K562 (cell line): ENCODE measurements around the gene EML2. TPM values are rescaled to one million over a fixed set of nuclear protein-coding genes. Genes with fewer than 3 reads are reported as not detected.

Source experiments
- DMBX1 ChIP-seq: fragments of 250-450 bp; sonication (Bioruptor Pico); IDR thresholded peaks from 2 replicates; pipeline ENCODE4 v1.8.0; 2022; ENCODE audit warnings: inconsistent platforms, mild to moderate bottlenecking, moderate library complexity, borderline replicate concordance
- ESRRB ChIP-seq: fragments of 250-450 bp; sonication (Bioruptor Pico); IDR thresholded peaks from 2 replicates; pipeline ENCODE4 v1.5.0; 2020; ENCODE audit warnings: mild to moderate bottlenecking, moderate library complexity, borderline replicate concordance
- ETS2 ChIP-seq: IDR thresholded peaks from 2 replicates; pipeline ENCODE4 v1.6.1; 2016; ENCODE audit warnings: borderline replicate concordance, missing genetic modification characterization, mild to moderate bottlenecking, moderate library complexity, missing compliant biosample characterization; ENCODE audit not compliant: poor library complexity, severe bottlenecking
- FOSL1 ChIP-seq: fragments of 200-800 bp; sonication (Bioruptor generic); conservative IDR thresholded peaks from 2 replicates; pipeline ENCODE4 v1.6.1; 2016; ENCODE audit warnings: missing genetic modification characterization, missing compliant biosample characterization
- FOXJ3 ChIP-seq: sonication (generic); formaldehyde crosslinking; IDR thresholded peaks from 2 replicates; pipeline ENCODE4 v1.4.0; 2020; ENCODE audit warnings: mild to moderate bottlenecking, missing genetic modification reagents
- GABPA ChIP-seq: fragments of 200-800 bp; sonication (Bioruptor generic); conservative IDR thresholded peaks from 2 replicates; pipeline ENCODE4 v1.6.1; 2016; ENCODE audit warnings: low read depth, missing genetic modification characterization, missing compliant biosample characterization
- GATA2 ChIP-seq: sonication (generic); formaldehyde crosslinking; IDR thresholded peaks from 2 replicates; pipeline ENCODE4 v1.4.0; 2020; ENCODE audit warnings: mild to moderate bottlenecking, missing genetic modification reagents
- HDAC6 ChIP-seq: IDR thresholded peaks from 2 replicates; pipeline ENCODE4 v1.6.1; 2012; ENCODE audit warnings: low read depth, mild to moderate bottlenecking, control low read depth, inconsistent platforms, low read length, moderate library complexity
- KAT8 ChIP-seq: fragments of 450-650 bp; IDR thresholded peaks from 2 replicates; pipeline ENCODE4 v1.6.1; 2016; ENCODE audit warnings: low read depth, mild to moderate bottlenecking
- MBD1 ChIP-seq: fragments of 250-450 bp; sonication (Bioruptor Pico); IDR thresholded peaks from 2 replicates; pipeline ENCODE4 v1.8.0; 2022; ENCODE audit warnings: inconsistent platforms
- MECOM ChIP-seq: fragments of 250-450 bp; sonication (Bioruptor Pico); IDR thresholded peaks from 2 replicates; pipeline ENCODE4 v1.8.0; 2022; ENCODE audit warnings: inconsistent platforms
- NCOR1 ChIP-seq: fragments of 450-650 bp; IDR thresholded peaks from 2 replicates; pipeline ENCODE4 v1.6.1; 2016; ENCODE audit warnings: mild to moderate bottlenecking, moderate library complexity
- RHOXF2B ChIP-seq: fragments of 250-450 bp; sonication (Bioruptor Pico); conservative IDR thresholded peaks from 2 replicates; pipeline ENCODE4 v1.5.1; 2021
- SRF ChIP-seq, 2 experiments: fragments of 250-450, 450-650 bp in 1 of 2; sonication (Bioruptor Pico) in 1 of 2; sonication (generic) in 1 of 2; formaldehyde crosslinking; IDR thresholded peaks; 2 replicates each; pipeline versions ENCODE4 v1.5.0 to v1.5.1; 2020 to 2022; ENCODE audit warnings: mild to moderate bottlenecking in 1 of 2, missing genetic modification reagents in 1 of 2
- TAF15 ChIP-seq: fragments of 200-400 bp; formaldehyde crosslinking; IDR thresholded peaks from 2 replicates; pipeline ENCODE4 v1.6.1; 2017; ENCODE audit warnings: mild to moderate bottlenecking, low read depth, low read length, moderate library complexity
- YBX1 ChIP-seq: fragments of 450-650 bp; IDR thresholded peaks from 2 replicates; pipeline ENCODE4 v1.7.1; 2016; ENCODE audit warnings: mild to moderate bottlenecking
- ZC3H8 ChIP-seq: fragments of 450-650 bp; IDR thresholded peaks from 2 replicates; pipeline ENCODE4 v1.6.1; 2017
- ZKSCAN8 ChIP-seq: fragments of 200-800 bp; sonication (Bioruptor generic); IDR thresholded peaks from 2 replicates; pipeline ENCODE4 v1.6.1; 2016; ENCODE audit warnings: missing genetic modification characterization, missing compliant biosample characterization
- ZNF436 ChIP-seq: fragments of 250-450, 450-650 bp; sonication (Bioruptor Pico); formaldehyde crosslinking; IDR thresholded peaks from 2 replicates; pipeline ENCODE4 v1.7.0; 2020; ENCODE audit warnings: mild to moderate bottlenecking
- ZNF444 ChIP-seq: fragments of 250-450 bp; sonication (Bioruptor Pico); IDR thresholded peaks from 2 replicates; pipeline ENCODE4 v1.4.0; 2020; ENCODE audit warnings: mild to moderate bottlenecking, moderate library complexity
- ZNF79 ChIP-seq: fragments of 250-450 bp; sonication (Bioruptor Pico); IDR thresholded peaks from 2 replicates; pipeline ENCODE4 v1.4.0; 2020; ENCODE audit warnings: low read depth, mild to moderate bottlenecking, moderate library complexity
- polyA plus RNA-seq, 8 experiments: library from polyadenylated mRNA; depleted of rRNA in 4 of 8; stranded (reverse) in 5 of 8; unstranded in 3 of 8; fragments of >200 nt; fragmentation: Nextera tagmentation in 2 of 8; fragmentation: Illumina TruSeq in 1 of 8; extraction: Ambion mirVana in 2 of 8; extraction: Trizol in 1 of 8; gene quantifications; 2 replicates each; pipeline versions ENCODE4 v1.2.1 to v1.2.3, GENCODE V29; 2011 to 2014; ENCODE audit warnings: inconsistent platforms in 1 of 8, missing spikeins in 1 of 8
- total RNA-seq, 7 experiments: library from RNA; depleted of rRNA in 6 of 7; stranded (reverse); fragments of >200 nt in 6 of 7; fragmentation: Illumina TruSeq in 2 of 7; extraction: Trizol in 2 of 7; gene quantifications; 2 replicates each; pipeline versions ENCODE4 v1.2.1 to v1.2.3, GENCODE V29; 2011 to 2021; ENCODE audit warnings: low replicate concordance in 1 of 7
- TF ChIP-seq, protein P1 (sequence below): fragments of 450-650 bp; IDR thresholded peaks from 2 replicates; pipeline ENCODE4 v1.6.1; 2016; ENCODE audit warnings: antibody characterized with exemption
- TF ChIP-seq, protein P2 (sequence below): fragments of 250-450 bp; sonication (Bioruptor Pico); IDR thresholded peaks from 2 replicates; pipeline ENCODE4 v1.5.0; 2021
- TF ChIP-seq, protein P3 (sequence below): sonication (generic); formaldehyde crosslinking; IDR thresholded peaks from 2 replicates; pipeline ENCODE4 v1.8.1; 2023; ENCODE audit warnings: mild to moderate bottlenecking, missing genetic modification reagents

EML2 gene
- total and polyA plus RNA-seq, 9 of the 15 experiments (the other 6 are each of a cell fraction or from before 2014, with no cell fraction given), result 2.6 to 69.6 (median 24.8) TPM

- TF ChIP-seq NCOR1 (peak; percentile 45; the same call in 1 of the 2 replicates), ETS2 (tag) (no peak), GABPA (tag) (no peak), YBX1 (no peak), TAF15 (no peak), RHOXF2B (no peak), KAT8 (no peak), FOSL1 (no peak; the same call in 1 of the 2 replicates), MBD1 (no peak), GATA2 (CRISPR knock-in tag) (no peak), ESRRB (CRISPR knock-in tag) (no peak), DMBX1 (0 out of 2 replicates have a peak, but pooled peaks have one; percentile 33), ZKSCAN8 (CRISPR knock-in tag) (no peak), SRF (CRISPR knock-in tag; IDR thresholded peaks at IDR 0.05) (peak in 1 of 2 experiments; percentile 55; a peak in 2 of 4 replicates), ZNF79 (no peak), FOXJ3 (CRISPR knock-in tag) (no peak), ZC3H8 (no peak), HDAC6 (no peak), MECOM (CRISPR knock-in tag) (no peak), ZNF444 (CRISPR knock-in tag) (no peak), ZNF436 (CRISPR knock-in tag) (no peak)
- TF ChIP-seq, protein P1, sequence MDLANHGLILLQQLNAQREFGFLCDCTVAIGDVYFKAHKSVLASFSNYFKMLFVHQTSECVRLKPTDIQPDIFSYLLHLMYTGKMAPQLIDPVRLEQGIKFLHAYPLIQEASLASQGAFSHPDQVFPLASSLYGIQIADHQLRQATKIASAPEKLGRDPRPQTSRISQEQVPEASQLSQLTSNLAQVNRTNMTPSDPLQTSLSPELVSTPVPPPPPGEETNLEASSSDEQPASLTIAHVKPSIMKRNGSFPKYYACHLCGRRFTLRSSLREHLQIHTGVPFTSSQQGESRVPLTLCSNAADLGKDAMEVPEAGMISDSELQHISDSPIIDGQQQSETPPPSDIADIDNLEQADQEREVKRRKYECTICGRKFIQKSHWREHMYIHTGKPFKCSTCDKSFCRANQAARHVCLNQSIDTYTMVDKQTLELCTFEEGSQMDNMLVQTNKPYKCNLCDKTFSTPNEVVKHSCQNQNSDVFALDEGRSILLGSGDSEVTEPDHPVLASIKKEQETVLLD, result peak; percentile 70; the same call in 1 of the 2 replicates
- TF ChIP-seq, protein P2, sequence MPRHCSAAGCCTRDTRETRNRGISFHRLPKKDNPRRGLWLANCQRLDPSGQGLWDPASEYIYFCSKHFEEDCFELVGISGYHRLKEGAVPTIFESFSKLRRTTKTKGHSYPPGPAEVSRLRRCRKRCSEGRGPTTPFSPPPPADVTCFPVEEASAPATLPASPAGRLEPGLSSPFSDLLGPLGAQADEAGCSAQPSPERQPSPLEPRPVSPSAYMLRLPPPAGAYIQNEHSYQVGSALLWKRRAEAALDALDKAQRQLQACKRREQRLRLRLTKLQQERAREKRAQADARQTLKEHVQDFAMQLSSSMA (CRISPR knock-in tag), result no peak
- TF ChIP-seq, protein P3, sequence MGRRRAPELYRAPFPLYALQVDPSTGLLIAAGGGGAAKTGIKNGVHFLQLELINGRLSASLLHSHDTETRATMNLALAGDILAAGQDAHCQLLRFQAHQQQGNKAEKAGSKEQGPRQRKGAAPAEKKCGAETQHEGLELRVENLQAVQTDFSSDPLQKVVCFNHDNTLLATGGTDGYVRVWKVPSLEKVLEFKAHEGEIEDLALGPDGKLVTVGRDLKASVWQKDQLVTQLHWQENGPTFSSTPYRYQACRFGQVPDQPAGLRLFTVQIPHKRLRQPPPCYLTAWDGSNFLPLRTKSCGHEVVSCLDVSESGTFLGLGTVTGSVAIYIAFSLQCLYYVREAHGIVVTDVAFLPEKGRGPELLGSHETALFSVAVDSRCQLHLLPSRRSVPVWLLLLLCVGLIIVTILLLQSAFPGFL (CRISPR knock-in tag), result no peak
Measured at GRCh38 chr19:45645631-45646344, 6.6 kb upstream of the EML2 start (continued).
